GM18951 (cell line): ENCODE data around the gene SPARC.

Source experiments
- POLR2A ChIP-seq: IDR thresholded peaks from 4 replicates; pipeline ENCODE4 v1.6.1; 2011; ENCODE audit warnings: mild to moderate bottlenecking; ENCODE audit not compliant: insufficient read length, insufficient read depth; ENCODE audit errors: extremely low read depth
- in situ Hi-C: fragments of 300-500 bp; cut with MboI; formaldehyde crosslinking; loops from one replicate; pipeline ENCODE4 v1.12.0; 2022; ENCODE audit warnings: low sequenced_read_pairs, mixed read lengths, inconsistent platforms; ENCODE audit not compliant: unreplicated experiment

The SPARC gene

GRCh38 chr5:151614565-151614964, 72.2 kb downstream of the SPARC start:
- in situ Hi-C loops = no loop called here
- no peak for TF ChIP-seq POLR2A

DNA sequence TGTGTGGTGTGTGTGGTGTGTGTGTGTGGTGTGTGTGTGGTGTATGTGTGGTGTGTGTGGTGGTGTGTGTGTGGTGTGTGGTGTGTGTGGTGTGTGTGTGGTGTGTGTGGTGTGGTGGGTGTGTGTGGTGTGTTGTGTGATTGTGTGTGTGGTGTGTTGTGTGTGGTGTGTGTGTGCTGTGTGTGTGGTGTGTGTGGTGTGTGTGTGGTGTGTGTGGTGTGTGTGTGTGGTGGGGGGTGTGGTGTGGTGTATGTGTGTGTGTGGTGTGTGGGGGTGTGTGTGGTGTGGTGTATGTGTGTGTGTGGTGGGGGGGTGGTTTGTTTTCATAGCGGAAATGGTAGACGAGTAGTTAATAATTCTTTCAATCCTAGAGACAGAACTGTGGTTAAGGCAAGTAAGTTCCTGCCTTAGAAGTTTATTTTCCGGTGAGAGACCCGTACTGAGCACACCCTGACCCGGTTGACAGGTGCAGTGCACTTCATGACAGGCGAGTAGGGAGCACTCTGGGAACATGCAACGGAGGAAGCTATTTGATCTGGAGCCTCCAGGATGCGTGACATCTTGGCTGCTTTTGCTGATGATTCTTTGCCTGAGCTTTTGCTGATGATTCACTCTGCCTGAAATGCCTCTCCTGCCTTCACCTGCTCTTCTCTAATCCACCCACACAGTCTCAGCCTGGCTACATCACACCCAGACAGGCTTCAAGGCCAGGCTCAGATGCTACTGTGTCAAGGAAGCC, 73.9 kb downstream of the SPARC start:
- in situ Hi-C loops = no loop called here
- no peak for TF ChIP-seq POLR2A

DNA sequence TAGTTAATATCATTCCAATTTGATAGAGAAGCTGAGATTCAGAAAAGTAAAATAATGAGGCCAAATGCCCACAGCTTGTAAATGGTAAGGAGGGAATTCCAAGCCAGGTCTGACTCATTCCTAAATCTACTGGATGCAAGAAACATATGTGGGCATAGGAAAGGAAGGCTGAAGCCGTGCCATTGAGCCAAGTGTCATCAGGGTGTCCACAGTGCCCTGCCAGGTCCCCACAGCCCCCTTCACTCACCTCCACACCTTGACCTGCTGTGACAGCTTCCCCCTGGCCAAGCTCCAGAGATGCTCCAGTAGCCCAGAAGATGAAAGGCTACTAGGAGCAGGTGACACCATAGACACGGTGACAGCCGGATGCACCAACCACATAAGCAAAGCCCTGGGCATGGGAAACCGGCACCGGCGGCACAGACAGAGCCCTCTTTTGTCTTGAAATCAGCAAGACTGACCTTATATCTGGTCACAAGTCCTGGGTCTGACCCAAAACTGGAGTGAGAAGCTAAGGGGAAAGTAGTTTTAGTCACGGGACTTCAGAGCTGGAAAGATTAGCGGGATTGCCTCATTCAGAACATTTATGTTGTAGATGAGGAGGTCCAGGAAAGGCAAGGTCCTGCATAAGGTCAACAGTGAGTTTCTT, 75.5 kb downstream of the SPARC start:
- in situ Hi-C loops = no loop called here
- no peak for TF ChIP-seq POLR2A
